GM21576 (cell line): Measurements from ENCODE around the gene SUPT6H.

Experiments used
- ATAC-seq: cut with Tn5 transposase; IDR thresholded peaks from one replicate; pipeline ENCODE4 v1.9.1; 2021; ENCODE audit warnings: mild to moderate bottlenecking, moderate library complexity; ENCODE audit not compliant: unreplicated experiment

SUPT6H gene

GRCh38 chr17:28700278-28700677 is 38.3 kb downstream of the SUPT6H start:
- ATAC-seq = no peak

GRCh38 chr17:28700830-28701492 is 39.0 kb downstream of the SUPT6H start:
- no peak for ATAC-seq

GRCh38 chr17:28702026-28702751 is 40.2 kb downstream of the SUPT6H start:
- ATAC-seq = no peak

GRCh38 chr17:28702752-28703150 is 40.7 kb downstream of the SUPT6H start:
- no peak for ATAC-seq

GRCh38 chr17:28703552-28704218 is 41.7 kb downstream of the SUPT6H start:
- no peak for ATAC-seq

GRCh38 chr17:28704219-28704858 is 42.3 kb downstream of the SUPT6H start:
- no peak for ATAC-seq

- no peak for ATAC-seq
Measured at GRCh38 chr17:28705074-28705659, 43.2 kb downstream of the SUPT6H start.

- ATAC-seq = no peak
Measured at GRCh38 chr17:28705728-28706334, 43.8 kb downstream of the SUPT6H start.

GRCh38 chr17:28706471-28707338 is 44.7 kb downstream of the SUPT6H start:
- ATAC-seq = no peak

- ATAC-seq = no peak
Measured at GRCh38 chr17:28707339-28707720, 45.3 kb downstream of the SUPT6H start.

GRCh38 chr17:28710861-28711722 is 49.1 kb downstream of the SUPT6H start:
- peak; percentile 58 for ATAC-seq

- ATAC-seq = peak; percentile 5
Measured at GRCh38 chr17:28711723-28712031, 49.7 kb downstream of the SUPT6H start, which contains the start of gene PROCA1. TSS of gene PROCA1 (minus strand) at chr17:28711888. CDS start at chr17:28711660, 228 bp downstream.

GRCh38 chr17:28712032-28712704 is 50.2 kb downstream of the SUPT6H start:
- ATAC-seq = no peak

- no peak for ATAC-seq
Measured at GRCh38 chr17:28712705-28713415, 50.9 kb downstream of the SUPT6H start.

GRCh38 chr17:28714281-28714680 is 52.3 kb downstream of the SUPT6H start:
- no peak for ATAC-seq

GRCh38 chr17:28715217-28715616 is 53.2 kb downstream of the SUPT6H start:
- ATAC-seq = no peak

- ATAC-seq = no peak
Measured at GRCh38 chr17:28716740-28717577, 55.0 kb downstream of the SUPT6H start.
